GM12878 (cell line): Measurements from ENCODE around the gene CCDC97. TPM values are rescaled to one million over a fixed set of nuclear protein-coding genes. Genes with fewer than 3 reads are reported as not detected.

Experiments
- ATAC-seq: fragments of 200-7000 bp; cut with Tn5 transposase; 3 replicates; pipeline ENCODE4 v1.9.1; 2020; ENCODE audit warnings: mild to moderate bottlenecking, moderate library complexity
- BruUV-seq: library from RNA; stranded (reverse); fragments of 400-500 nt; replicated peaks from 2 replicates; lab custom pipeline; 2021; lab: Mats Ljungman, UMichigan
- CTCF ChIA-PET: fragments of 300-600 bp; sonication (Branson Sonifier 250); formaldehyde crosslinking; extraction: SDS; loops from one replicate; lab custom pipeline; 2021; ENCODE audit warnings: inconsistent platforms; lab: Yijun Ruan, JAX
- POLR2A ChIA-PET: fragments of 350-600 bp; formaldehyde crosslinking; extraction: SDS; loops from one replicate; lab custom pipeline; 2021; ENCODE audit warnings: inconsistent platforms; lab: Charles Lee
- RAD21 ChIA-PET: fragments of 300-600 bp; sonication (Branson Sonifier 250); formaldehyde crosslinking; loops from one replicate; lab custom pipeline; 2023; ENCODE audit warnings: antibody characterized with exemption; ENCODE audit not compliant: unreplicated experiment; lab: Charles Lee
- SMC1A ChIA-PET: fragments of 300-600 bp; sonication (Branson Sonifier 250); formaldehyde crosslinking; loops from one replicate; lab custom pipeline; 2023; ENCODE audit not compliant: unreplicated experiment, uncharacterized antibody; lab: Charles Lee
- DNase-seq: peaks from one replicate; pipeline ENCODE4 v3.0.0-alpha.2; 2011; ENCODE audit warnings: low read depth, low spot score
- FAIRE-seq: peaks from 3 replicates; lab custom pipeline; 2011; peaks lifted over from hg19 to GRCh38; lab: Jason Lieb, UNC
- H2AFZ ChIP-seq: 2 replicates; pipeline ENCODE4 v1.6.0; 2011; ENCODE audit warnings: low read depth, low read length, control low read depth; ENCODE audit not compliant: control insufficient read depth
- H3K27ac ChIP-seq: 2 replicates; pipeline ENCODE4 v1.5.1; 2011; ENCODE audit warnings: control low read depth; ENCODE audit not compliant: control insufficient read depth, insufficient read depth
- H3K27me3 ChIP-seq, 2 experiments: replicated peaks in 1 of 2; 2 replicates each; pipeline versions ENCODE4 v1.6.0 to v1.6.1; 2011; ENCODE audit warnings: low read length in 1 of 2; ENCODE audit not compliant: control insufficient read depth in 2 of 2, insufficient read depth in 2 of 2
- H3K36me3 ChIP-seq, 2 experiments: 2 replicates each; pipeline ENCODE4 v1.5.1; 2011; ENCODE audit warnings: low read length in 1 of 2; ENCODE audit not compliant: control insufficient read depth in 2 of 2, insufficient read depth in 2 of 2
- H3K4me1 ChIP-seq: 2 replicates; pipeline ENCODE4 v1.6.1; 2011; ENCODE audit warnings: mild to moderate bottlenecking, low read length, moderate library complexity, mixed read lengths; ENCODE audit not compliant: control insufficient read depth, insufficient read depth
- H3K4me2 ChIP-seq: 2 replicates; pipeline ENCODE4 v1.6.0; 2011; ENCODE audit warnings: control low read depth; ENCODE audit not compliant: control insufficient read depth, insufficient read depth
- H3K4me3 ChIP-seq: fragments of 200-600 bp; sonication (generic); 2 replicates; pipeline ENCODE4 v1.5.1; 2016
- H3K79me2 ChIP-seq: 2 replicates; pipeline ENCODE4 v1.6.0; 2011; ENCODE audit warnings: low read length; ENCODE audit not compliant: control insufficient read depth, insufficient read depth
- H3K9ac ChIP-seq: 2 replicates; pipeline ENCODE4 v1.8.0; 2011; ENCODE audit warnings: low read length, control low read depth, mixed read lengths; ENCODE audit not compliant: control insufficient read depth, insufficient read depth
- H3K9me3 ChIP-seq: replicated peaks from 3 replicates; pipeline ENCODE4 v1.5.1; 2011; ENCODE audit warnings: mild to moderate bottlenecking, low read length; ENCODE audit not compliant: control insufficient read depth, insufficient read depth
- H4K20me1 ChIP-seq: 2 replicates; pipeline ENCODE4 v1.6.0; 2011; ENCODE audit not compliant: control insufficient read depth, insufficient read depth
- CREM ChIP-seq: IDR thresholded peaks from 2 replicates; pipeline ENCODE4 v1.6.1; 2014; ENCODE audit warnings: antibody characterized with exemption, low read depth
- PKNOX1 ChIP-seq: fragments of 450-650 bp; IDR thresholded peaks from 2 replicates; pipeline ENCODE4 v1.6.1; 2016; ENCODE audit warnings: mild to moderate bottlenecking
- POLR2A ChIP-seq: IDR thresholded peaks from 2 replicates; pipeline ENCODE4 v1.6.1; 2011; ENCODE audit warnings: low read depth, mild to moderate bottlenecking, low read length
- POU2F2 ChIP-seq: IDR thresholded peaks from 3 replicates; pipeline ENCODE4 v1.6.1; 2011; ENCODE audit warnings: low read depth, mild to moderate bottlenecking, low read length, borderline replicate concordance
- RELA ChIP-seq: fragments of 450-650 bp; IDR thresholded peaks from 2 replicates; pipeline ENCODE4 v1.8.0; 2014; ENCODE audit warnings: borderline replicate concordance; ENCODE audit not compliant: partially characterized antibody
- ZZZ3 ChIP-seq: IDR thresholded peaks from 2 replicates; pipeline ENCODE4 v1.6.1; 2011; ENCODE audit warnings: low read depth; ENCODE audit not compliant: control insufficient read depth, insufficient read length
- WGBS: methylation state at CpG from one replicate; pipeline ENCODE4 v1.1.6; 2016; ENCODE audit warnings: low lambda C conversion rate; ENCODE audit not compliant: insufficient replicate concordance, insufficient coverage; ENCODE audit errors: missing lambda C conversion rate; 5-methylcytosine and 5-hydroxymethylcytosine counted together
- in situ Hi-C: fragments of 300-500 bp; cut with MboI; formaldehyde crosslinking; loops from 9 replicates; pipeline ENCODE4 v1.14.3; 2018; ENCODE audit warnings: mixed read lengths
- intact Hi-C: fragments of 100-400 bp; cut with micrococcal nuclease; formaldehyde crosslinking; loops from one replicate; pipeline ENCODE4 v1.14.2; 2022; ENCODE audit not compliant: unreplicated experiment
- polyA plus RNA-seq, 11 experiments: library from polyadenylated mRNA; depleted of rRNA in 4 of 11; unstranded in 6 of 11; stranded (reverse) in 5 of 11; fragments of >200 nt; fragmentation: Nextera tagmentation in 4 of 11; fragmentation: Illumina TruSeq in 1 of 11; extraction: Ambion mirVana in 4 of 11; extraction: Trizol in 1 of 11; gene quantifications; 1 replicate in 1 of 11; 2 replicates in 10 of 11; pipeline versions ENCODE4 v1.2.1 to v1.2.3, GENCODE V29; 2011 to 2016; ENCODE audit warnings: inconsistent platforms in 2 of 11, missing spikeins in 2 of 11, low read depth in 1 of 11
- total RNA-seq, 4 experiments: library from RNA; depleted of rRNA in 3 of 4; stranded (reverse); fragments of >200 nt in 3 of 4; fragmentation: Illumina TruSeq in 1 of 4; extraction: Trizol in 1 of 4; gene quantifications; 2 replicates each; pipeline versions ENCODE4 v1.2.1 to v1.2.3, GENCODE V29; 2013 to 2021

Gene CCDC97
- total and polyA plus RNA-seq, 10 of the 15 experiments (the other 5 are each of a cell fraction or from before 2014, with no cell fraction given) = 1.8 to 34.1 (median 18.8) TPM

GRCh38 chr19:41294393-41294792 lies 15.6 kb upstream of the CCDC97 start:
- BruUV-seq = no TSS peak
- intact Hi-C loops = no loop called here
- DNase-seq = no peak
- peaks cover 40% of the 10 kb centered on the region for H3K4me1 ChIP-seq
- CTCF ChIA-PET = interaction anchor here (1.4 to 7.5 kb wide), 2 partner anchors 14 to 70 kb away, joined by 4 to 50 read pairs; partner anchors contain the start of gene B9D2
- H3K36me3 ChIP-seq = peaks cover 51 to 72% of the 10 kb centered on the region in 2 experiments
- RAD21 ChIA-PET = no interaction called here
- SMC1A ChIA-PET = no interaction called here
- no peak overlapping the region for H3K4me2 ChIP-seq
- in situ Hi-C loops = no loop called here
- ATAC-seq = no peak
- FAIRE-seq = no peak
- H3K79me2 ChIP-seq = peaks cover 10% of the 10 kb centered on the region
- H3K27ac ChIP-seq = no peak overlapping the region
- no peak overlapping the region for H3K4me3 ChIP-seq
- TF ChIP-seq PKNOX1 (no peak), POLR2A (0 out of 2 replicates have a peak, but pooled peaks have one; percentile 6)
- H3K27me3 ChIP-seq = no peaks in the 10 kb centered on the region
- H2AFZ ChIP-seq = no peak overlapping the region
- no peaks in the 10 kb centered on the region for H4K20me1 ChIP-seq
- no peaks in the 10 kb centered on the region for H3K9me3 ChIP-seq
- H3K9ac ChIP-seq = no peak overlapping the region
- WGBS = 97% methylated on average over 10 of the region's 10 CpGs
- POLR2A ChIA-PET = interaction anchor here (0.9 kb wide), 1 partner anchor 130 kb away, joined by 8 read pairs; no protein-coding TSS in a partner anchor

GRCh38 chr19:41295499-41295898 lies 14.5 kb upstream of the CCDC97 start:
- ChIA-PET RAD21 (no interaction called here), SMC1A (interaction anchor here (1.0 to 4.1 kb wide), 2 partner anchors 12 to 24 kb away, joined by 3 to 36 read pairs; no protein-coding TSS in a partner anchor), POLR2A (no interaction called here), CTCF (interaction anchor here (0.6 to 7.5 kb wide), 3 partner anchors 13 to 61 kb away, joined by 3 to 50 read pairs (median 6); partner anchors contain the start of gene HNRNPUL1)
- Histone ChIP-seq H3K4me2 (no peak overlapping the region), H3K27ac (no peak overlapping the region; the same call in 1 of the 2 replicates), H2AFZ (no peak overlapping the region), H4K20me1 (no peaks in the 10 kb centered on the region), H3K9me3 (no peaks in the 10 kb centered on the region), H3K4me1 (peaks cover 40% of the 10 kb centered on the region), H3K4me3 (no peak overlapping the region), H3K9ac (no peak overlapping the region; the same call in 1 of the 2 replicates), H3K27me3 (no peaks in the 10 kb centered on the region), H3K36me3 (peaks cover 51 to 68% of the 10 kb centered on the region in 2 experiments), H3K79me2 (peaks cover 10% of the 10 kb centered on the region)
- no peak for FAIRE-seq
- DNase-seq = no peak
- intact Hi-C loops (no loop called here), in situ Hi-C loops (no loop called here)
- TF ChIP-seq ZZZ3 (no peak), RELA (no peak), POU2F2 (no peak), CREM (no peak)
- no TSS peak for BruUV-seq
- ATAC-seq = no peak
- WGBS = 91% methylated on average over 6 of the region's 6 CpGs
